Suprapubic skin (tissue), 3 donors: ENCODE results near the gene GPR176.

Source experiments
- CTCF ChIP-seq, 2 donors: fragments of 200-600 bp in 1 of 2; fragments of 450-650 bp in 1 of 2; sonication (generic) in 1 of 2; IDR thresholded peaks; one replicate each; pipeline ENCODE4 v1.5.1; 2016 to 2019; ENCODE audit warnings: antibody characterized with exemption in 2 of 2, mild to moderate bottlenecking in 1 of 2, moderate library complexity in 1 of 2
- POLR2A ChIP-seq, 2 donors: fragments of 450-650 bp; IDR thresholded peaks; one replicate each; pipeline ENCODE4 v1.6.1; 2017; ENCODE audit warnings: antibody characterized with exemption in 2 of 2, mild to moderate bottlenecking in 2 of 2, moderate library complexity in 2 of 2

DNA sequence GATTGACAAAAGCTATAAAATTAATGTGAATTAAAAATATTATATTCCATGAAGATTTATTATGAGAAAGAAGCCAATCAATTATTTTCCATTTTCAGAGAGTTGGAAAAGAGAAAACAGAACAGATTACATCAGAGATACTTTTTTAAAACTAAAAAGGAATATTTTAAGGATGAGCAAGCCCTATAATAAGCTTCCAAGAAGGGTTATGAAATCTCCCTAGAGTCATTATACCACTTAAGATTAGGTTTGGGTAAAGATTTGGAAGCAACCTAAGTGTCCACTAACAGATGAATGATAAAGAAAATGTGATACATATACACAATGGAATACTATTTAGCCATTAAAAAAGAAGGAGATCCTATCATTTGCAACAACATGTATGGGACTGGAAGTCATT lies 85.8 kb downstream of the GPR176 start:
- no peak for TF ChIP-seq POLR2A (IDR thresholded peaks at IDR 0.05)
- no peak for TF ChIP-seq CTCF (IDR thresholded peaks at IDR 0.05)
